Karpas-422 (cell line): Measurements from ENCODE around the gene CFL2. TPM values are rescaled to one million over a fixed set of nuclear protein-coding genes. Genes with fewer than 3 reads are reported as not detected.

ENCODE experiments used
- DNase-seq: peaks from one replicate; pipeline ENCODE4 v3.0.0-alpha.2; 2015
- H2AFZ ChIP-seq: fragments of 200-600 bp; sonication (generic); 2 replicates; pipeline ENCODE4 v1.6.1; 2014; ENCODE audit warnings: antibody characterized with exemption, low read length, mixed read lengths
- H3K27ac ChIP-seq: fragments of 200-600 bp; sonication (generic); 2 replicates; pipeline ENCODE4 v1.5.1; 2014; ENCODE audit warnings: mild to moderate bottlenecking, low read length, moderate library complexity
- H3K27me3 ChIP-seq: fragments of 200-600 bp; sonication (generic); 2 replicates; pipeline ENCODE4 v1.6.1; 2014; ENCODE audit warnings: low read length, mixed read lengths
- H3K36me3 ChIP-seq: fragments of 200-600 bp; sonication (generic); 2 replicates; pipeline ENCODE4 v1.6.1; 2014; ENCODE audit warnings: low read length, mixed read lengths; ENCODE audit not compliant: insufficient read depth
- H3K4me1 ChIP-seq: fragments of 200-600 bp; sonication (generic); 2 replicates; pipeline ENCODE4 v1.6.1; 2014; ENCODE audit warnings: mild to moderate bottlenecking, low read length, mixed read lengths
- H3K4me2 ChIP-seq: fragments of 200-600 bp; sonication (generic); 2 replicates; pipeline ENCODE4 v1.6.1; 2014; ENCODE audit warnings: low read length, low read depth, mild to moderate bottlenecking; ENCODE audit not compliant: poor library complexity, severe bottlenecking
- H3K4me3 ChIP-seq: fragments of 200-600 bp; sonication (generic); 2 replicates; pipeline ENCODE4 v1.5.1; 2014; ENCODE audit warnings: mild to moderate bottlenecking, antibody characterized with exemption, low read length, mixed read lengths
- H3K79me2 ChIP-seq: fragments of 200-600 bp; sonication (generic); 2 replicates; pipeline ENCODE4 v1.6.1; 2014; ENCODE audit warnings: mild to moderate bottlenecking, low read length, mixed read lengths
- H3K9ac ChIP-seq: fragments of 200-600 bp; sonication (generic); 2 replicates; pipeline ENCODE4 v1.6.0; 2014; ENCODE audit warnings: low read length
- H3K9me2 ChIP-seq: fragments of 200-600 bp; sonication (generic), shearing (Covaris generic); replicated peaks from 2 replicates; pipeline ENCODE4 v1.6.0; 2014; ENCODE audit warnings: mild to moderate bottlenecking, low read length, moderate library complexity; ENCODE audit not compliant: insufficient read depth
- H3K9me3 ChIP-seq: fragments of 300-700, 200-600 bp; sonication (generic); 2 replicates; pipeline ENCODE4 v1.6.1; 2014; ENCODE audit warnings: low read length, mixed read lengths
- H4K20me1 ChIP-seq: fragments of 200-600 bp; sonication (generic); 2 replicates; pipeline ENCODE4 v1.6.1; 2014; ENCODE audit warnings: mild to moderate bottlenecking, antibody characterized with exemption, low read length, low read depth; ENCODE audit not compliant: insufficient read depth
- total RNA-seq: library from RNA; depleted of rRNA; stranded (reverse); fragments of >200 nt; shearing (Covaris generic); gene quantifications from 2 replicates; pipeline ENCODE4 v1.2.3, GENCODE V29; 2014; ENCODE audit warnings: low replicate concordance

CFL2 gene
- total RNA-seq, 1 experiment from 2014 or later = 19.0 TPM

DNA sequence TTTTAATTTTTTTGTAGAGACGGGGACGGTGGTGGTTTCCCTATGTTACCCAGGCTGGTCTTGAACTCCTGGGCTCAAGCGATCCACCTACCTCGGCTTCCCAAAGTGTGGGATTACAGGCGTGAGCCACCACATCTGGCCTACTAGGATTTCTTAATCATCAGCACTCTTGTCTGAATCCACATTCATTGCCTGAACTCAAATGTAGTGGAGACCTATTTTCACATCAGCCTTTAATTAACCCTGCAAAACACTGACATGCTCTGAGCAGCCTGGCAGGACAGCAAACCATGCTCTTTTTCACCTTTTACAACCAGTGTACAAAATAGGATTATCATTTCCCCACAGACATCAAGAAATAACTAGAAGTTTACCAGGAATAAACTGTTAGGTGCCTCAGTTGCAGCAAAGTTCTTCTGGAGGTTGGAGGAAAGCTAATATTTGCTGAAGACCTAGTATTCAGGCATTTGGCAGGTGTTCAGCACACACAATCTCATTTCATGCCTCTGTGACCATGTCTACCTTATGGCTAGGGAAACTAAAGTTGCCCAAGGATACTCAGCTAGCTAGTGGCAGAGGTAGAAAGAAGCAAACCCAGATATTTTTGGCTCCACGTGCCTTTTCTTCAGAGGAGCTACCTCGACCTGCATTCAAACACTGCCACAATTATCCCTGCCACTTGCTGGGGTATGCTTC is 37.7 kb downstream of the CFL2 start:
- Histone ChIP-seq H3K27ac (no peak overlapping the region), H4K20me1 (no peaks in the 10 kb centered on the region), H2AFZ (no peak overlapping the region), H3K9ac (no peak overlapping the region), H3K4me1 (peaks cover 2% of the 10 kb centered on the region), H3K27me3 (no peaks in the 10 kb centered on the region), H3K36me3 (no peaks in the 10 kb centered on the region), H3K79me2 (no peaks in the 10 kb centered on the region), H3K9me2 (no peaks in the 10 kb centered on the region), H3K9me3 (no peaks in the 10 kb centered on the region), H3K4me2 (no peak overlapping the region), H3K4me3 (no peak overlapping the region)
- DNase-seq = no peak

DNA sequence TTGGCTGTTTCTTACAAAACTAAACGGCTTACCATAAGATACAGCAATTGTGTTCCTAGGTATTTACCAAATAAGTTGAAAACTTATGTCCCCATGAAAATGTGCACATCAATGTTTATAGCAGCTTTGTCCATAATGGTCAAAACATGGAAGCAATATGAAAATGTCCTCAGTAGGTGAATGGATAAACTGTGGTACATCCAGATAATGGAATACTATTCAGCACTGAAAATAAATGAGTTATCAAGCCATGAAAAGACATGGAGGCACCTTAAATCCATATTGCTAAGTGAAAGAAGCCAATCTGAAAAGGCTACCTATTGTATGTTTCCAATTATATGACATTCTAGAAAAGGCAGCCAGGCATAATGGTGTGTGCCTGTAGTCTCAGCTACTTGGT is 40.7 kb downstream of the CFL2 start:
- no peaks in the 10 kb centered on the region for H3K9me3 ChIP-seq
- no peaks in the 10 kb centered on the region for H3K27me3 ChIP-seq
- no peaks in the 10 kb centered on the region for H3K36me3 ChIP-seq
- H3K4me2 ChIP-seq = no peak overlapping the region
- H3K9ac ChIP-seq = no peak overlapping the region
- no peak overlapping the region for H2AFZ ChIP-seq
- H4K20me1 ChIP-seq = no peaks in the 10 kb centered on the region
- peaks cover 22% of the 10 kb centered on the region for H3K4me1 ChIP-seq
- no peak for DNase-seq
- H3K27ac ChIP-seq = no peak overlapping the region
- no peaks in the 10 kb centered on the region for H3K79me2 ChIP-seq
- no peaks in the 10 kb centered on the region for H3K9me2 ChIP-seq
- no peak overlapping the region for H3K4me3 ChIP-seq

DNA sequence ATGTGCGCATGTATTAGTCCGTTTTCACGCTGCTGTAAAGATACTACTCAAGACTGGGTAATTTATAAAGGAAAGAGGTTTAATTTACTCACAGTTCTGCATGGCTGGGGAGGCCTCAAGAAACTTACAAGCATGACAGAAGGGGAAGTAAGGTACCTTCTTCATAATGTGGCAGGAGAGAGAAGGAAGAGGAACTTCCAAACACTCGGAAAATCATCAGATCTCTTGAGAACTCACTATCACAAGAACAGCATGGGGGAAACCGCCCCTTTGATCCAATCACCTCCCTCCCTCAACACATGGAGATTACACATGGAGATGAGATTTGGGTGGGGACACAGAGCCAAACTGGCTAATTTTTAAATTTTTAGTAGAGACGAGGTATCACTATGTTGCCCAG is 42.7 kb downstream of the CFL2 start:
- no peaks in the 10 kb centered on the region for H3K27me3 ChIP-seq
- no peak for DNase-seq
- no peak overlapping the region for H3K4me3 ChIP-seq
- no peak overlapping the region for H3K27ac ChIP-seq
- no peaks in the 10 kb centered on the region for H3K79me2 ChIP-seq
- no peaks in the 10 kb centered on the region for H4K20me1 ChIP-seq
- no peaks in the 10 kb centered on the region for H3K9me3 ChIP-seq
- no peak overlapping the region for H3K9ac ChIP-seq
- H3K36me3 ChIP-seq = no peaks in the 10 kb centered on the region
- H2AFZ ChIP-seq = no peak overlapping the region
- H3K9me2 ChIP-seq = no peaks in the 10 kb centered on the region
- no peak overlapping the region for H3K4me2 ChIP-seq
- peaks cover 22% of the 10 kb centered on the region for H3K4me1 ChIP-seq

- DNase-seq = no peak
- no peaks in the 10 kb centered on the region for H3K79me2 ChIP-seq
- no peak overlapping the region for H3K27ac ChIP-seq
- H3K4me1 ChIP-seq = peaks cover 22% of the 10 kb centered on the region
- H4K20me1 ChIP-seq = no peaks in the 10 kb centered on the region
- no peak overlapping the region for H3K9ac ChIP-seq
- no peak overlapping the region for H3K4me2 ChIP-seq
- no peaks in the 10 kb centered on the region for H3K9me3 ChIP-seq
- H3K4me3 ChIP-seq = no peak overlapping the region
- no peaks in the 10 kb centered on the region for H3K27me3 ChIP-seq
- H3K9me2 ChIP-seq = no peaks in the 10 kb centered on the region
- H2AFZ ChIP-seq = no peak overlapping the region
- H3K36me3 ChIP-seq = no peaks in the 10 kb centered on the region
Observed at GRCh38 chr14:34668111-34668510, 46.3 kb downstream of the CFL2 start.

DNA sequence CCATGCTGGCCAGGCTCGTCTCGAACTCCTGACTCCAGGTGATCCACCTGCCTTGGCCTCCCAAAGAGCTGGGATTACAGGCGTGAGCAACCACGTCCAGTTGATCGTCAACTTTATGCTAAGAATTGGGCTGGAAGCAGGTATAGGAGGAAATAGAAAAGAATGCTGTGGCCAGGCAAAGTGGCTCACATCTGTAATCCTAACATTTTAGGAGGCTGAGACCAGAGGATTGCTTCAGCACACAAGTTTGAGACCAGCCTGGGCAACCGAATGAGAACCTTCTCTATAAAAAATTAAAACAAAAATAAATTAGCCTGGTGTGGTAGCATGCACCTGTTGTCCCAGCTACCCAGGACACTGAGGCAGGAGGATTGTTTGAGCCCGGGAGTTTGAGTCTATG is 47.4 kb downstream of the CFL2 start:
- Histone ChIP-seq H3K9me2 (no peaks in the 10 kb centered on the region), H3K79me2 (no peaks in the 10 kb centered on the region), H3K4me1 (peaks cover 22% of the 10 kb centered on the region), H3K4me2 (no peak overlapping the region), H3K36me3 (no peaks in the 10 kb centered on the region), H3K4me3 (no peak overlapping the region), H3K27ac (no peak overlapping the region), H2AFZ (no peak overlapping the region), H3K9ac (no peak overlapping the region), H3K27me3 (no peaks in the 10 kb centered on the region), H4K20me1 (no peaks in the 10 kb centered on the region), H3K9me3 (no peaks in the 10 kb centered on the region)
- DNase-seq = no peak

DNA sequence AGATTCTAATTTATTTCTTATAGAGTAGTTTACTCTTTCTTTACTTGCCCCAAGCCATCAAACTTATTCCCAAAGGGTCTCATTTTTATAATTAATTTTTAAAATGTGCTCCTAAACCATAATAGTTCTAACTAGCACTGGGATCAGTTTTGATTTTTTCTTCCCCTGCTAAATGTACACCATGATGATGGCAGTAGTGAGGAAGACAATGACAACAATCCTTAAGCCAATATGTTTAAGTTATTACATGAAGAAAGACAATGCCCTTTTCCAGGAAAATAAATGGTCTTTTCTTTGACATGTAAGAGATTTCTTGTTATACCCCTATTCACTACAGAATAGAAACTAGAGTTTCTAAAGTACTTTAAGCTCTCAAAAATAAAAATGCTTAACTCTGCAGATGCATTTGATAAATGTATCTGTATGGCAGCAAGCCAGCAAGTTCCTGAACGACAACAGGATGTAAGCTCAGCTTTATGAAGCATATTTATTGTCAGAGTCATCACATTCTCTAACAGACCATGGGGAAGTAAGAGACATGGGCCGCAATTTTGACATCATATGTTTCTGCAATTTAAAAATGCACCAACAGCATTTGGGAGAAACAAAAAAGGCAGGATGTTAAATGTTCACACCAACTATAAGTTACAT is 48.5 kb downstream of the CFL2 start:
- Histone ChIP-seq H2AFZ (no peak overlapping the region), H3K4me2 (no peak overlapping the region)

DNA sequence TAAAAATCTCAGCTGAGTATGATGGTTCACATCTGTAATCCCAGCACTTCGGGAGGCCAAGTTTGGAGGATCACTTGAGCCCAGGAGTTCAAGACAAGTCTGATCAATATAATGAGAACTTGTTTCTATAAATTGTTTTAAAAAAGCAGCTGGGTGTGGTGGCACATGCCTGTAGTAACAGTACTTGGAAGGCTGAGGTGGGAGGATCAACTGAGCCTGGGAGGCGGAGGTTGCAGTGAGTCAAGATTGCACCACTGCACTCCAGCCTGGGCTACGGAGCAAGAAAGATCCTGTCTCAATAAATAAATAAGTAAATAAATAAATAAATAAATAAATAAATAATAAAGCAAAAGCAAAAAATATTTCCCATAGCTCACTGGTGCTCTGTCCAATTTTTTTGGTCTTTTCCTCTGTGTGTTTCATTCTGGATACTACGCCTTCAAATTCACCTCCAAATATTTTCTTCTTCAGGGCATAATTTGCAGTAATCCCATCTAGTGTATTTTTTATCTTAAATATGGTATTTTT is 51.8 kb downstream of the CFL2 start:
- Histone ChIP-seq H3K4me2 (no peak overlapping the region), H3K9me3 (peaks cover 7% of the 10 kb centered on the region), H3K4me3 (no peak overlapping the region), H2AFZ (no peak overlapping the region), H3K9me2 (no peaks in the 10 kb centered on the region), H3K4me1 (no peaks in the 10 kb centered on the region), H3K79me2 (no peaks in the 10 kb centered on the region), H3K9ac (no peak overlapping the region), H3K36me3 (no peaks in the 10 kb centered on the region), H4K20me1 (no peaks in the 10 kb centered on the region), H3K27me3 (peaks cover 4% of the 10 kb centered on the region; the same call in 1 of the 2 replicates), H3K27ac (no peak overlapping the region)
- DNase-seq = no peak

More for the DNA sequence above, 48.5 kb downstream of the CFL2 start:
- Histone ChIP-seq H3K79me2 (no peaks in the 10 kb centered on the region), H3K4me3 (no peak overlapping the region), H4K20me1 (no peaks in the 10 kb centered on the region), H3K9me2 (no peaks in the 10 kb centered on the region), H3K9me3 (peaks cover 2% of the 10 kb centered on the region), H3K27me3 (peaks cover 2% of the 10 kb centered on the region; the same call in 1 of the 2 replicates), H3K4me1 (peaks cover 12% of the 10 kb centered on the region), H3K36me3 (no peaks in the 10 kb centered on the region), H3K9ac (no peak overlapping the region), H3K27ac (no peak overlapping the region)
- DNase-seq = no peak

GRCh38 chr14:34660796-34661195 is 53.6 kb downstream of the CFL2 start:
- Histone ChIP-seq H3K36me3 (no peaks in the 10 kb centered on the region), H3K27ac (no peak overlapping the region)
- no peak for DNase-seq

More at GRCh38 chr14:34660796-34661195, 53.6 kb downstream of the CFL2 start:
- Histone ChIP-seq H3K4me2 (no peak overlapping the region), H3K4me3 (no peak overlapping the region), H3K9me2 (no peaks in the 10 kb centered on the region), H3K9me3 (peaks cover 7% of the 10 kb centered on the region), H2AFZ (no peak overlapping the region), H3K4me1 (no peaks in the 10 kb centered on the region), H4K20me1 (no peaks in the 10 kb centered on the region), H3K79me2 (no peaks in the 10 kb centered on the region), H3K27me3 (peaks cover 4% of the 10 kb centered on the region; the same call in 1 of the 2 replicates), H3K9ac (no peak overlapping the region)
